Measurements from ENCODE around the gene CHCHD3.

DNA sequence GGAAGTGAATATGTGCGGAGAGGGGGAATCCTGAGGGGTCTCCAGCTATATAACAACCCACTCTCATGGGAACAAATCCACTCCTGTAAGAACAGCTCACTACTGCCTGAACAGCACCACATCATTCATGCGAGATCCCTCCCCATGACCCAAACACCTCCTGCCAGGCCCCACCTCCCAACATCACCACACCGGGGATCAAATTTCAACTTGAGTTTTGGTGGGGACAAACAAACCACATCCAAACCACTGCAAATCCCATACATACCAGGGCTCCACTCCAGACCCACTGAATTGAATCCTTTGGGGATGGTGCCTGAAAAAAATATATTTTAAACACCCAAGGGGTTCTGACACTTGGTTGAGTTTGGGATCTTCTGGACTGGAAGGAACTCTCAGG, 324.1 kb downstream of the CHCHD3 start:
- TF ChIP-seq, protein P1, sequence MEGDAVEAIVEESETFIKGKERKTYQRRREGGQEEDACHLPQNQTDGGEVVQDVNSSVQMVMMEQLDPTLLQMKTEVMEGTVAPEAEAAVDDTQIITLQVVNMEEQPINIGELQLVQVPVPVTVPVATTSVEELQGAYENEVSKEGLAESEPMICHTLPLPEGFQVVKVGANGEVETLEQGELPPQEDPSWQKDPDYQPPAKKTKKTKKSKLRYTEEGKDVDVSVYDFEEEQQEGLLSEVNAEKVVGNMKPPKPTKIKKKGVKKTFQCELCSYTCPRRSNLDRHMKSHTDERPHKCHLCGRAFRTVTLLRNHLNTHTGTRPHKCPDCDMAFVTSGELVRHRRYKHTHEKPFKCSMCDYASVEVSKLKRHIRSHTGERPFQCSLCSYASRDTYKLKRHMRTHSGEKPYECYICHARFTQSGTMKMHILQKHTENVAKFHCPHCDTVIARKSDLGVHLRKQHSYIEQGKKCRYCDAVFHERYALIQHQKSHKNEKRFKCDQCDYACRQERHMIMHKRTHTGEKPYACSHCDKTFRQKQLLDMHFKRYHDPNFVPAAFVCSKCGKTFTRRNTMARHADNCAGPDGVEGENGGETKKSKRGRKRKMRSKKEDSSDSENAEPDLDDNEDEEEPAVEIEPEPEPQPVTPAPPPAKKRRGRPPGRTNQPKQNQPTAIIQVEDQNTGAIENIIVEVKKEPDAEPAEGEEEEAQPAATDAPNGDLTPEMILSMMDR (IDR thresholded peaks at IDR 0.05; ENCODE audit: low read depth, low read length, missing input control): no peak
- TF ChIP-seq, protein P2, sequence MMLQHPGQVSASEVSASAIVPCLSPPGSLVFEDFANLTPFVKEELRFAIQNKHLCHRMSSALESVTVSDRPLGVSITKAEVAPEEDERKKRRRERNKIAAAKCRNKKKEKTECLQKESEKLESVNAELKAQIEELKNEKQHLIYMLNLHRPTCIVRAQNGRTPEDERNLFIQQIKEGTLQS (IDR thresholded peaks at IDR 0.05): no peak
- no peak for TF ChIP-seq SP1 (IDR thresholded peaks at IDR 0.05)
- no peak for TF ChIP-seq YY1 (IDR thresholded peaks at IDR 0.05)
- TF ChIP-seq, protein P3, sequence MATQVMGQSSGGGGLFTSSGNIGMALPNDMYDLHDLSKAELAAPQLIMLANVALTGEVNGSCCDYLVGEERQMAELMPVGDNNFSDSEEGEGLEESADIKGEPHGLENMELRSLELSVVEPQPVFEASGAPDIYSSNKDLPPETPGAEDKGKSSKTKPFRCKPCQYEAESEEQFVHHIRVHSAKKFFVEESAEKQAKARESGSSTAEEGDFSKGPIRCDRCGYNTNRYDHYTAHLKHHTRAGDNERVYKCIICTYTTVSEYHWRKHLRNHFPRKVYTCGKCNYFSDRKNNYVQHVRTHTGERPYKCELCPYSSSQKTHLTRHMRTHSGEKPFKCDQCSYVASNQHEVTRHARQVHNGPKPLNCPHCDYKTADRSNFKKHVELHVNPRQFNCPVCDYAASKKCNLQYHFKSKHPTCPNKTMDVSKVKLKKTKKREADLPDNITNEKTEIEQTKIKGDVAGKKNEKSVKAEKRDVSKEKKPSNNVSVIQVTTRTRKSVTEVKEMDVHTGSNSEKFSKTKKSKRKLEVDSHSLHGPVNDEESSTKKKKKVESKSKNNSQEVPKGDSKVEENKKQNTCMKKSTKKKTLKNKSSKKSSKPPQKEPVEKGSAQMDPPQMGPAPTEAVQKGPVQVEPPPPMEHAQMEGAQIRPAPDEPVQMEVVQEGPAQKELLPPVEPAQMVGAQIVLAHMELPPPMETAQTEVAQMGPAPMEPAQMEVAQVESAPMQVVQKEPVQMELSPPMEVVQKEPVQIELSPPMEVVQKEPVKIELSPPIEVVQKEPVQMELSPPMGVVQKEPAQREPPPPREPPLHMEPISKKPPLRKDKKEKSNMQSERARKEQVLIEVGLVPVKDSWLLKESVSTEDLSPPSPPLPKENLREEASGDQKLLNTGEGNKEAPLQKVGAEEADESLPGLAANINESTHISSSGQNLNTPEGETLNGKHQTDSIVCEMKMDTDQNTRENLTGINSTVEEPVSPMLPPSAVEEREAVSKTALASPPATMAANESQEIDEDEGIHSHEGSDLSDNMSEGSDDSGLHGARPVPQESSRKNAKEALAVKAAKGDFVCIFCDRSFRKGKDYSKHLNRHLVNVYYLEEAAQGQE (IDR thresholded peaks at IDR 0.05): no peak
- TF ChIP-seq FOXA1 (IDR thresholded peaks at IDR 0.05): no peak
- TF ChIP-seq JUND (IDR thresholded peaks at IDR 0.05): no peak
- no peak for TF ChIP-seq EGR1 (IDR thresholded peaks at IDR 0.05; ENCODE audit: low read depth in 2 of 2)
- TF ChIP-seq, protein P4, sequence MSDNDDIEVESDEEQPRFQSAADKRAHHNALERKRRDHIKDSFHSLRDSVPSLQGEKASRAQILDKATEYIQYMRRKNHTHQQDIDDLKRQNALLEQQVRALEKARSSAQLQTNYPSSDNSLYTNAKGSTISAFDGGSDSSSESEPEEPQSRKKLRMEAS (IDR thresholded peaks at IDR 0.05): no peak

All from liver (tissue), 3 donors.